GM12878 (cell line): ENCODE results near the gene GK. TPM values are rescaled to one million over a fixed set of nuclear protein-coding genes. Genes with fewer than 3 reads are reported as not detected.

Source experiments
- ATAC-seq: fragments of 200-7000 bp; cut with Tn5 transposase; 3 replicates; pipeline ENCODE4 v1.9.1; 2020; ENCODE audit warnings: mild to moderate bottlenecking, moderate library complexity
- BruUV-seq: library from RNA; stranded (reverse); fragments of 400-500 nt; replicated peaks from 2 replicates; lab custom pipeline; 2021; lab: Mats Ljungman, UMichigan
- CTCF ChIA-PET: fragments of 300-600 bp; sonication (Branson Sonifier 250); formaldehyde crosslinking; extraction: SDS; loops from one replicate; lab custom pipeline; 2021; ENCODE audit warnings: inconsistent platforms; lab: Yijun Ruan, JAX
- POLR2A ChIA-PET: fragments of 350-600 bp; formaldehyde crosslinking; extraction: SDS; loops from one replicate; lab custom pipeline; 2021; ENCODE audit warnings: inconsistent platforms; lab: Charles Lee
- RAD21 ChIA-PET: fragments of 300-600 bp; sonication (Branson Sonifier 250); formaldehyde crosslinking; loops from one replicate; lab custom pipeline; 2023; ENCODE audit warnings: antibody characterized with exemption; ENCODE audit not compliant: unreplicated experiment; lab: Charles Lee
- SMC1A ChIA-PET: fragments of 300-600 bp; sonication (Branson Sonifier 250); formaldehyde crosslinking; loops from one replicate; lab custom pipeline; 2023; ENCODE audit not compliant: unreplicated experiment, uncharacterized antibody; lab: Charles Lee
- DNase-seq: peaks from one replicate; pipeline ENCODE4 v3.0.0-alpha.2; 2011; ENCODE audit warnings: low read depth, low spot score
- FAIRE-seq: peaks from 3 replicates; lab custom pipeline; 2011; peaks lifted over from hg19 to GRCh38; lab: Jason Lieb, UNC
- H2AFZ ChIP-seq: 2 replicates; pipeline ENCODE4 v1.6.0; 2011; ENCODE audit warnings: low read depth, low read length, control low read depth; ENCODE audit not compliant: control insufficient read depth
- H3K27ac ChIP-seq: 2 replicates; pipeline ENCODE4 v1.5.1; 2011; ENCODE audit warnings: control low read depth; ENCODE audit not compliant: control insufficient read depth, insufficient read depth
- H3K27me3 ChIP-seq, 2 experiments: replicated peaks in 1 of 2; 2 replicates each; pipeline versions ENCODE4 v1.6.0 to v1.6.1; 2011; ENCODE audit warnings: low read length in 1 of 2; ENCODE audit not compliant: control insufficient read depth in 2 of 2, insufficient read depth in 2 of 2
- H3K36me3 ChIP-seq, 2 experiments: 2 replicates each; pipeline ENCODE4 v1.5.1; 2011; ENCODE audit warnings: low read length in 1 of 2; ENCODE audit not compliant: control insufficient read depth in 2 of 2, insufficient read depth in 2 of 2
- H3K4me1 ChIP-seq: 2 replicates; pipeline ENCODE4 v1.6.1; 2011; ENCODE audit warnings: mild to moderate bottlenecking, low read length, moderate library complexity, mixed read lengths; ENCODE audit not compliant: control insufficient read depth, insufficient read depth
- H3K4me2 ChIP-seq: 2 replicates; pipeline ENCODE4 v1.6.0; 2011; ENCODE audit warnings: control low read depth; ENCODE audit not compliant: control insufficient read depth, insufficient read depth
- H3K4me3 ChIP-seq: fragments of 200-600 bp; sonication (generic); 2 replicates; pipeline ENCODE4 v1.5.1; 2016
- H3K79me2 ChIP-seq: 2 replicates; pipeline ENCODE4 v1.6.0; 2011; ENCODE audit warnings: low read length; ENCODE audit not compliant: control insufficient read depth, insufficient read depth
- H3K9ac ChIP-seq: 2 replicates; pipeline ENCODE4 v1.8.0; 2011; ENCODE audit warnings: low read length, control low read depth, mixed read lengths; ENCODE audit not compliant: control insufficient read depth, insufficient read depth
- H3K9me3 ChIP-seq: replicated peaks from 3 replicates; pipeline ENCODE4 v1.5.1; 2011; ENCODE audit warnings: mild to moderate bottlenecking, low read length; ENCODE audit not compliant: control insufficient read depth, insufficient read depth
- H4K20me1 ChIP-seq: 2 replicates; pipeline ENCODE4 v1.6.0; 2011; ENCODE audit not compliant: control insufficient read depth, insufficient read depth
- EZH2 ChIP-seq: IDR thresholded peaks from 2 replicates; pipeline ENCODE4 v1.6.1; 2012; ENCODE audit warnings: low read depth, mild to moderate bottlenecking, control low read depth, inconsistent platforms, low read length, borderline replicate concordance; ENCODE audit not compliant: control insufficient read depth
- KAT2A ChIP-seq: conservative IDR thresholded peaks from 2 replicates; pipeline ENCODE4 v1.6.1; 2011; ENCODE audit warnings: low read depth, low read length; ENCODE audit not compliant: control insufficient read depth
- NR2C2 ChIP-seq: IDR thresholded peaks from 2 replicates; pipeline ENCODE4 v1.6.1; 2011; ENCODE audit warnings: borderline replicate concordance, low read depth; ENCODE audit not compliant: control insufficient read depth, insufficient read length
- RAD51 ChIP-seq: fragments of 450-650 bp; IDR thresholded peaks from 2 replicates; pipeline ENCODE4 v1.6.1; 2016; ENCODE audit warnings: moderate library complexity, mild to moderate bottlenecking, inconsistent platforms
- RBBP5 ChIP-seq: fragments of 200-600 bp; sonication (generic); conservative IDR thresholded peaks from 2 replicates; pipeline ENCODE4 v1.6.1; 2016
- TBL1XR1 ChIP-seq: IDR thresholded peaks from 2 replicates; pipeline ENCODE4 v1.6.1; 2012; ENCODE audit warnings: low read depth, low read length, improper control_type of control experiment
- USF2 ChIP-seq: IDR thresholded peaks from 2 replicates; pipeline ENCODE4 v1.6.1; 2011; ENCODE audit warnings: low read depth, low read length, improper control_type of control experiment, borderline replicate concordance
- ZBTB33 ChIP-seq: fragments of 450-650 bp; IDR thresholded peaks from 2 replicates; pipeline ENCODE4 v1.6.1; 2017; ENCODE audit warnings: mild to moderate bottlenecking
- ZBTB40 ChIP-seq: fragments of 450-650 bp; IDR thresholded peaks from 2 replicates; pipeline ENCODE4 v1.6.1; 2016; ENCODE audit warnings: mild to moderate bottlenecking, moderate library complexity, borderline replicate concordance
- WGBS: methylation state at CpG from one replicate; pipeline ENCODE4 v1.1.6; 2016; ENCODE audit warnings: low lambda C conversion rate; ENCODE audit not compliant: insufficient replicate concordance, insufficient coverage; ENCODE audit errors: missing lambda C conversion rate; 5-methylcytosine and 5-hydroxymethylcytosine counted together
- in situ Hi-C: fragments of 300-500 bp; cut with MboI; formaldehyde crosslinking; loops from 9 replicates; pipeline ENCODE4 v1.14.3; 2018; ENCODE audit warnings: mixed read lengths
- intact Hi-C: fragments of 100-400 bp; cut with micrococcal nuclease; formaldehyde crosslinking; loops from one replicate; pipeline ENCODE4 v1.14.2; 2022; ENCODE audit not compliant: unreplicated experiment
- polyA plus RNA-seq, 11 experiments: library from polyadenylated mRNA; depleted of rRNA in 4 of 11; unstranded in 6 of 11; stranded (reverse) in 5 of 11; fragments of >200 nt; fragmentation: Nextera tagmentation in 4 of 11; fragmentation: Illumina TruSeq in 1 of 11; extraction: Ambion mirVana in 4 of 11; extraction: Trizol in 1 of 11; gene quantifications; 1 replicate in 1 of 11; 2 replicates in 10 of 11; pipeline versions ENCODE4 v1.2.1 to v1.2.3, GENCODE V29; 2011 to 2016; ENCODE audit warnings: inconsistent platforms in 2 of 11, missing spikeins in 2 of 11, low read depth in 1 of 11
- total RNA-seq, 4 experiments: library from RNA; depleted of rRNA in 3 of 4; stranded (reverse); fragments of >200 nt in 3 of 4; fragmentation: Illumina TruSeq in 1 of 4; extraction: Trizol in 1 of 4; gene quantifications; 2 replicates each; pipeline versions ENCODE4 v1.2.1 to v1.2.3, GENCODE V29; 2013 to 2021

The GK gene
- total and polyA plus RNA-seq, 10 of the 15 experiments (the other 5 are each of a cell fraction or from before 2014, with no cell fraction given) = 6.3 to 22.3 (median 11.1) TPM

- Histone ChIP-seq H3K36me3 (no peaks in the 10 kb centered on the region), H3K4me1 (no peaks in the 10 kb centered on the region), H3K79me2 (no peaks in the 10 kb centered on the region), H3K4me3 (no peak overlapping the region), H3K9ac (no peak overlapping the region), H4K20me1 (no peaks in the 10 kb centered on the region), H2AFZ (no peak overlapping the region), H3K27ac (no peak overlapping the region), H3K9me3 (no peaks in the 10 kb centered on the region; the same call in 2 of the 3 replicates), H3K27me3 (no peaks in the 10 kb centered on the region), H3K4me2 (no peak overlapping the region)
- WGBS = 44% methylated on average over 3 of the region's 3 CpGs
- intact Hi-C loops = no loop called here
- DNase-seq (no peak), ATAC-seq (no peak), FAIRE-seq (no peak)
- POLR2A ChIA-PET = interaction anchor here (0.5 to 1.1 kb wide), 2 partner anchors 27 to 67 kb away, joined by 3 to 5 read pairs; no protein-coding TSS in a partner anchor
- SMC1A ChIA-PET = interaction anchor here (0.6 to 1.3 kb wide), 2 partner anchors 16 to 82 kb away, joined by 3 read pairs; no protein-coding TSS in a partner anchor
- RAD21 ChIA-PET = no interaction called here
- CTCF ChIA-PET = interaction anchor here (0.8 kb wide), 1 partner anchor 222 kb away, joined by 3 read pairs; no protein-coding TSS in a partner anchor
- BruUV-seq = no TSS peak
- TF ChIP-seq USF2 (no peak), TBL1XR1 (no peak), EZH2 (no peak), RAD51 (no peak), NR2C2 (no peak)
- in situ Hi-C loops = no loop called here
Observed at GRCh38 chrX:30642642-30643041, 10.6 kb upstream of the GK start.

GRCh38 chrX:30643313-30643821 lies 9.9 kb upstream of the GK start:
- Histone ChIP-seq H3K9ac (no peak overlapping the region), H4K20me1 (no peaks in the 10 kb centered on the region), H3K4me3 (no peak overlapping the region), H3K36me3 (no peaks in the 10 kb centered on the region), H2AFZ (no peak overlapping the region), H3K4me2 (no peak overlapping the region), H3K9me3 (no peaks in the 10 kb centered on the region; the same call in 2 of the 3 replicates), H3K79me2 (no peaks in the 10 kb centered on the region), H3K27ac (no peak overlapping the region), H3K27me3 (no peaks in the 10 kb centered on the region), H3K4me1 (no peaks in the 10 kb centered on the region)
- RAD21 ChIA-PET = interaction anchor here (1.3 kb wide), 1 partner anchor 92 kb away, joined by 3 read pairs; no protein-coding TSS in a partner anchor
- in situ Hi-C loops (no loop called here), intact Hi-C loops (no loop called here)
- no peak for ATAC-seq
- FAIRE-seq = no peak
- POLR2A ChIA-PET = no interaction called here
- DNase-seq = no peak
- CTCF ChIA-PET = interaction anchor here (0.7 to 0.8 kb wide), 2 partner anchors 25 to 221 kb away, joined by 3 read pairs; no protein-coding TSS in a partner anchor
- no TSS peak for BruUV-seq
- SMC1A ChIA-PET = interaction anchor here (1.0 to 1.3 kb wide), 2 partner anchors 8 to 15 kb away, joined by 3 read pairs; no protein-coding TSS in a partner anchor
- 3% methylated on average over 2 of the region's 2 CpGs for WGBS
- TF ChIP-seq ZBTB33 (no peak), RBBP5 (no peak), NR2C2 (no peak), KAT2A (no peak), ZBTB40 (no peak)
